G401.6 (cell line): ENCODE results near the gene CYTH3.
"Not testable (repeated sequence)": the region's sequence is repeated elsewhere in the genome, so short reads cannot be mapped to it uniquely, and the experiment has no call there.

Experiments
- FAIRE-seq: peaks from 2 replicates; lab custom pipeline; 2012; peaks lifted over from hg19 to GRCh38; lab: Jason Lieb, UNC

CYTH3 gene

GRCh38 chr7:6197801-6198551 is 74.4 kb downstream of the CYTH3 start:
- no peak for FAIRE-seq

DNA sequence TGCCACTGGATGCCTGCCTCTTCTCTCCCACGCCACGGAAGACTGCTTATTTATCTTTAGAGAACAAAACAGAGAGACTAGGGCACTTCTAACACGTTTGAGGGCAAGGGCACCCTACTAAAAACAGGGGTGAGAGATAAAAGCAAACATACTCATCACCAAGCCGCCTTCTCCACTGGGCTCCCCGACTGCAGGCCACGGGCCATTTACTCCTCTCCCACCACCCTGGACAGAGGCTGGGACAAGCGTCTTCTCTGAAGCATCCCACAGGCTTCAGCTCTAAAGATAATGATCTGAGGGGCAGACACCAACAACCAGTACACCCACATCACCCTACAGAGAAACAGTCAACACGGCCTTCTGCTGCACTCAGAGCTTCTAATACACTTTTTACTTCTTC is 78.7 kb downstream of the CYTH3 start:
- no peak for FAIRE-seq

GRCh38 chr7:6190563-6190962 is 81.9 kb downstream of the CYTH3 start:
- FAIRE-seq: not testable (repeated sequence)

- no peak for FAIRE-seq
These were observed 84.0 kb downstream of the CYTH3 start for GRCh38 chr7:6188389-6188788.

GRCh38 chr7:6186577-6186976 is 85.8 kb downstream of the CYTH3 start:
- no peak for FAIRE-seq

DNA sequence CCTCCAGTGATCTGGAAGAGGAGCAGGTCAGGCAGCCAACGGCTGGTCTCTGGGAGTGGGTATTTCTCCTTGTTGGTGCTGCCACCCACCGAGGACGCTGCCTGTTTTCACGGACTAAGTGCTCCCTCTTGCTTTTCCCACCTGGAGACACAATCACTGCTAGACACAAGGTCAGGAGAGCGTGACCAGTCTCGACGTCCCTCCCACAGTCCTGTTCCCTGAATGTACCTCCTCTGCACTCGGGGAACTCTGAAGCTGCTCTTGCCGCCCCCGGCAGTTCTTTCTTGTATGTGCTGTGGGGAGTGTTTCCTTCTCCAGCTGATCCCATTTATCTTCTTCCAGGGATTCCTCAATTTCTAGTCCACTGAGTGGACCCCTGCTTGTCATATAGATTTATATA is 89.4 kb downstream of the CYTH3 start:
- no peak for FAIRE-seq

DNA sequence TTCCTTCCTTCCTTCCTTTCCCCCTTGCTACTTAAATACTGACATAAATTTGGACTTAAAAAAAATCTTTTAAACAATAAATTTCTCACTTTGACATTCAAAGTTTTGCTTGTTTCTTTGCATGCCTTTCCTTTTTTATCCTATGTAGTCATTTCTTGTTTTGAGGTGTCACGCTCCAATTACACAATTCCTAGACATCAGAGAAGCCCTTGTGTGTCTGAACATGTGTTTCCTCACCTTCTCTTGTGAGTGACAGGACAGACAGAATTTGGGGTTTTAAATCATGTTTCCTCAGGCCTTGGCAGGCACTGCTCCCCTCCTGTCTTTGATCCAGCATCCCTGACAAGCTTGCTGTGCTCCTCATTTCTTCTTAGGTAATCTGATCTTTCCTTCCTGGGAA is 91.3 kb downstream of the CYTH3 start:
- no peak for FAIRE-seq

- FAIRE-seq: no peak
These were observed 92.1 kb downstream of the CYTH3 start for GRCh38 chr7:6180344-6180725.

DNA sequence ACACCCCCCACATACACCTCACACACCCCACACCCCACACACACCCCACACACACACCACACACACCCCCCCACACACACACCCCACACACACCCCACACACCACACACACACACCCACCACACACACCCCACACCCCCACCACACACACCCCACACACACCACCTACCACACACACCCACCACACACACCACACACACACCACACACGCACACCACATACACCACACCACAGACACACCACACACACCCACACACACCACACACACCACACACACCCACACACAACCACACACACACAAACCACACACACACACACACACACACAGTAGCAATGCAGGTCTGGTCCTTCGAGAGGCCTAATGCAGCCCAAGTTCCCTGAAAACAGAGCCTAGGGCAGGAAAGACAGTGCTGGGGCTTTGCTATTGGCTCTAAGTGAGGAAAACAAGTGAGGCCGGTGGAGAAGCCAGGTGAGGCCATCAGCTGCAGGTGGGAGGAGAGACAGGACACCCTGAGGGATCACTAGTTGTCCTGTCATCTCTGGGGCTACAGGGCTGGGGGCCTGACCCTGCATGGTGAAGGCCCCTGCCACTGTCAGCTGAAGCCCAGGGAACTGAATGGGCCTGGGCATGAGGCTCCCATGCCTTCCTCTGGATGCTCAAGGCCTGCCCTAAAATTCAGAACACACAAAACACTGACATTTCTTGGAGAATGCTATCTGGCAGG is 92.6 kb downstream of the CYTH3 start:
- no peak for FAIRE-seq

DNA sequence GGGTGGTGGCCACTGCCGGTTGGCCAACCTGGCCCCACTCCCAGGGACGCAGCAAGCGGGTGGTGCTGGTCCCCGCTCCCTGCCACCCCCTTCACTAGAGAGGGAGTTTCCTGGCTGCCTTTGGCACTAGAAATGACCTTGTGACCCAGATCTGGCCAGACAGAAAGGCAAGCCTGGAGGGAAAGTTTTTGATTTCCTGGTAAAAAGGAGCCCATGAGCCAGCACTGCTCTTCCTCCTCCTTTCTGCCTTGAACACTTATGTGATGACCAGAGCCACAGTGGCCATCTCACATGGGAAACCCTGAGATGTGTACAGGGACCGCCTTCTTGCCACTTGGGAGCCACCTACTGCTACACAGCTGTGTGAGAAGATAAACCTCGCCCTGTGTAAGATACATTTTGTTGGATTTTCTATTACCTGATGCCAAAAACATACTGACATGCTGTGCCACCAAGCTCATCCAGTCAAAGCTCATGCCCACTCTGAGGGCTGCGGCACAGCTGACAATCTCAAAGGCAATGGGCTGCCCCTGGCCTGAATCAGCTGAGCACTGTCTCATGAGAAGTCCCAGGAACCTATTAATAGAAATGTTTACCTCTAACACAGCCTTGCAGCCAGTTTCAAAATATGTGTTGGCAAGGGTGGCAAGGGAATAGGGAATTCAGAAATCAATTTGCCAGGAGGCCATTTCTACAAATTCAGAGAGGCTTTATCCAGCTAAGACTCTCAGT is 94.0 kb downstream of the CYTH3 start:
- no peak for FAIRE-seq

DNA sequence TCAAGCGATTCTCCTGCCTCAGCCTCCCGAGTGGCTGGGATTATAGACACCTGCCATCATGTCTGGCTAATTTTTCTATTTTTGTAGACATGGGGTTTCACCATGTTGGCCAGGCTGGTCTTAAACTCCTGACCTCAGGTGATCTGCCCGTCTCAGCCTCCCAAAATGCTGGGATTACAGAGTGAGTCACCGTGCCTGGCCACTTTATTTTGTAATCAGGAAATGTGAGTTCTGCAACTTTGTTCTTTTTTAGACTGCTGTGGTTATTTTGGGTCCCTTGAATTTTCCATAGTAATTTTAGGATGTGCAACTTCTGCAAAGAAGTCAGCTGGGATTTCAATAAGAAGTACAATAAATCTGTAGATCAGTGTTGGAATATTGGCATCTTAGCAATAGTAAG is 96.8 kb downstream of the CYTH3 start:
- FAIRE-seq: no peak

DNA sequence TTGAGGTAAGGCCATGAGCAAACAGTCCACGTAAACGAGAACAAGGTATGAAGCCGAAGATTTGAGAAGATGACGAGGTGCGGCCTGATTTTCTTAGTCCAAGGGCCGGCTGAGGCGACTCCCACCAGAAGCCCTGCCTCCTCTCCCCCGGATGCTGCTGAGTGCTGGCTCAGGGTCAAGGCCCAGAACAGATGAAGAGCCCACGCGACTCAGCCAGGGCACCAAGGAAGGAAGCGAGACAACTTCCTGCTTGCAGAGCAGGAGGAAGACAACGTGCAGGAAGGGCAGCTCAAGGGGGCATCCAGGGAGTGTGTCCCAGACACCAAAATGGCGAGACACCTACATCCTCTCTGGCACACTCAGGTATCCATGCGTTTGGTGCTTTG is 99.5 kb downstream of the CYTH3 start:
- no peak for FAIRE-seq

DNA sequence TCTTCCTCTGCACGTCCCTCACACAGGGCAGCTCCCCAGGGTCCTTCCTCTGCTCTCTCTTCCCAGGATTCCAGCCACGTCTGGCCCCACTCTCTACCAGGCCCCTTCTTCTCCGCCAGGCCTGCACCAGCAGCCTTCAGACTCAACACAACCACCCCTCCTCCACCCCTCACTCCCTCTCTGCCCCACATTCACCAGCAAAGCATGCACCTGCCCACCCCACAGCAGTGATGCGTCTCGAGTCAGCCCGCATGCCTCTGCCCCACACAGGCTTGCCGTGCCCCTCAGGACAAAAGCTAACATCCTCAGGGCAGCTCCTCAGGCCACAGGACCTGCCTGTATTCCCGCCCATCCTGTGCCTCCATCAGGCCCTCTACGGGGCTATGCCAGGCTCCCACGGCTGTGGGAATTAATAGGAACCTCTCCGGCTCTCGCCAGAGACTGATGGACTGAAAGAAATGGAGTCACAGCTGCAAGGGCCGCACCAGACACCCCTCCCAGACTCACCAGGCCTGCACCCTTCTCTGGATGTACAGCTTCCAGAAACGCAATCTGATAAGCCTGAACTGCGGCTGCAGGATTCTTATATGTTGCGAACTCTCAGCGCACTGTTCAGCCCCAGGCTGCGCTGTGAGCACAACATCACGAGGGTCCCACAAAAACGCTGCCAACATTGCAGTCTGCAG is 100.1 kb downstream of the CYTH3 start:
- no peak for FAIRE-seq

- FAIRE-seq: no peak
These were observed 100.7 kb downstream of the CYTH3 start for GRCh38 chr7:6171532-6172223.

GRCh38 chr7:6170571-6171531 is 101.6 kb downstream of the CYTH3 start:
- FAIRE-seq: no peak

GRCh38 chr7:6169805-6170520 is 102.5 kb downstream of the CYTH3 start:
- FAIRE-seq: no peak

DNA sequence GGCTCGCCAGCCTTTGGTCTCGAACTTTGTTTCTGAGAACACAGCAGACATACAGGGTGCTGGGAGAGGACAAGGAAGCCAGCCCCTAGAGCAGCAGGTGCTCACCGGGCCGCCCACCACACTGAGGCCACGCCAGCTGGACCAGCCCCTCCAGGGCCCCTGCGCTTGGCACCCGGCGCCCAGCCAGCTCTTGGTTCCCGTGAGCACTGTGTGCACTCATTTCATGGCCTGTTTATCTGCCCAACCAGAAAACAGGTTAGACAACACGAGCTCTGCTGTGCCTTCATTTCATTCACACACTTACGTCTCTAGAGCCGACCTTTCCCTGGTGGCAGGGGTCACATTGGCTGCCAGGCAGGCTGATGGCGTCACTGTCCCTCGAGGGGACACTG is 104.0 kb downstream of the CYTH3 start:
- FAIRE-seq: no peak

DNA sequence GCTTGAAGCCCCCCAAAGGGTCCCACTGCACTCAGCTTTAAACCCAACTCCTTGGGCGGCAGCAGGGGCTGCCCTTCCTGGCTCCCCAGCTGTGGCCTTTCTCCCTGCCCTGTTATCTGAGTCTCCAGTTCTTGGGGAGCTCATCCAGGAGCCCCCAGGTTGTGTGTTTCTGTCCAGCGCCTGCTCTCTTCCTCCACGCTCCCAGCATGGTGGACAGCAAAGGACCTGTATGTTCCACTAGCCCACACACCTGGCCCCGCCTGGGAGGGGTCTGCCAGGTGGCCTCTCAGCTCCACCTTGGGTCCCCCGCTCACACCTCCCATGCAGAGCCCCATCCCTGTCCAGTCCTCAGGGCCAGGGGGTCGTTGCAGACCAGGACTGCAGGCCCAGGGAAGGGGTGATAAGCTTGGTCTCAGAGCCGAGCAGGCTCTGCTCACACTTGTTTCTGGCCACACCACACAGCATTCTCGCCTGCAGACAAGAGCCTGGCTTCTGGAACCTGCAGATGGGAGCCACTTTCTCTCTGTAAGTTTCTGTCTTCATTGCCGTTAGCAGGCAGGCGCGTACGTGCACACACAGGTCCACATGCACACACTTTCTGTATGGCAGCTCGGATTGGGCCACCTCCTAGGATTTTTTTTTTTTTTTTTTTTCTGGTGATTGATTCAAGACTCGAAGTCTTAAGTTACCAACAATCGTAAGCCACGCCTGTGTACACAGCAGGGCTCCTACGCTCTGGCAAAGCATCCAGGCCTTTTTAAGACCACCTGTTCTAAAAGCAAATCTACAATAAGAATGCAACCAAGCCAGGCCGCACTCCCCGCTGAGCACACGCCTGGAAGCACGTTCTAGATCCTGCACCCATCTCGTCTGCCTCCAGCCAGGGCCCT is 104.6 kb downstream of the CYTH3 start:
- FAIRE-seq: no peak

DNA sequence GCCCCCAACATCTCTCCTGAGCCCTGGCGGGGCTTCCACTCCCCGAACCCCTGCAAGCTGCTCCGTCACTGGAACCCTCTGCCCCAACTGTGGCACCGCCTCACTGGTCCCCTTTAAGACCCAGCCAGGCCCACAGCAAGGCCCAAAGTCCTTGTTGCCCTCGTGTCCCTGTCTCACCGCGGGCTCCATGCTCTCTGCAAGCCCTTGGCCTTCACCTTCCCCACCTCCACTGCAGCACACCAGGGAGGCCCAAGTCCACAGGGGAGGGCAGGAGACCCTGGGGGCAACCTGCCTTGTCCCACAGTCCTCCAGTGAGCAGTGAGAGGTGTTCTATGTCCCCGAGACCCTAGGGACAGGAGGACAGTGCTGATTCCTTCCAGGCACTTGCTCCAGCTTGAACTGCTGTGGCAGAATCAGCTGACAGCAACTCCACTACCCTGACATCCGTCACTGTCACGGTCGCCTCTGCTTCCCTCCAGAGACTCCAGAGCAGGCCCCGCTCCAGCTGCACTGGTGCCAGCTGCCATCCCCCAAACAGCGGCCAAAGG is 105.3 kb downstream of the CYTH3 start:
- FAIRE-seq: no peak
